ENCODE measurements around the gene RASGRP4.

- TF ChIP-seq CTCF (tag by site-specific recombination; IDR thresholded peaks at IDR 0.05) (no peak), ZNF768 (tag by site-specific recombination; IDR thresholded peaks at IDR 0.05) (no peak)
Observed at GRCh38 chr19:38457690-38458405, 31.8 kb upstream of the RASGRP4 start.
